NCI-H526 treated with DMSO at 0.1 percent for 48 hours (cell line): Measurements from ENCODE around the gene RABEP2.
"Not testable (repeated sequence)": the region's sequence is repeated elsewhere in the genome, so short reads cannot be mapped to it uniquely, and the experiment has no call there.

ENCODE experiments used
- DNase-seq: peaks from one replicate; lab custom pipeline; 2025; lab: John Stamatoyannopoulos, UW

RABEP2 gene

GRCh38 chr16:28932339-28933141 lies 7.5 kb upstream of the RABEP2 start:
- no peak for DNase-seq

- no peak for DNase-seq
Observed at GRCh38 chr16:28931801-28932225, 6.8 kb upstream of the RABEP2 start, which contains the start of gene CD19. Gene CD19, plus strand, starts transcription at chr16:28931971. Its CDS starts 30 bp downstream, at chr16:28932001.

GRCh38 chr16:28930652-28931051 lies 5.6 kb upstream of the RABEP2 start:
- DNase-seq: no peak

GRCh38 chr16:28930203-28930602 lies 5.2 kb upstream of the RABEP2 start:
- DNase-seq: no peak

- DNase-seq: no peak
Observed at GRCh38 chr16:28927815-28928214, 2.8 kb upstream of the RABEP2 start.

GRCh38 chr16:28926284-28926683 lies 1.2 kb upstream of the RABEP2 start:
- DNase-seq: not testable (repeated sequence)

GRCh38 chr16:28925386-28926228 lies 569 bp upstream of the RABEP2 start:
- peak; percentile 56 for DNase-seq

- DNase-seq: no peak
Observed at GRCh38 chr16:28924399-28924761, 658 bp downstream of the RABEP2 start.

GRCh38 chr16:28923652-28924398 lies 1.2 kb downstream of the RABEP2 start:
- peak; percentile 61 for DNase-seq

GRCh38 chr16:28923231-28923587 lies 1.8 kb downstream of the RABEP2 start:
- DNase-seq: no peak

- DNase-seq: no peak
Observed at GRCh38 chr16:28918698-28919097, 6.3 kb downstream of the RABEP2 start.

GRCh38 chr16:28917095-28917494 lies 7.9 kb downstream of the RABEP2 start:
- DNase-seq: no peak

GRCh38 chr16:28915181-28915580 lies 9.9 kb downstream of the RABEP2 start:
- no peak for DNase-seq

- no peak for DNase-seq
Observed at GRCh38 chr16:28913946-28914724, 10.9 kb downstream of the RABEP2 start.

- no peak for DNase-seq
Observed at GRCh38 chr16:28912558-28912957, 12.5 kb downstream of the RABEP2 start.

- DNase-seq: no peak
Observed at GRCh38 chr16:28910086-28911031, 14.7 kb downstream of the RABEP2 start.

- no peak for DNase-seq
Observed at GRCh38 chr16:28905800-28906372, 19.2 kb downstream of the RABEP2 start.

- DNase-seq: no peak
Observed at GRCh38 chr16:28905229-28905754, 19.7 kb downstream of the RABEP2 start.

GRCh38 chr16:28904828-28905227 lies 20.2 kb downstream of the RABEP2 start:
- no peak for DNase-seq

- no peak for DNase-seq
Observed at GRCh38 chr16:28904363-28904762, 20.7 kb downstream of the RABEP2 start.
